Activated T-helper 1 cell treated with anti-CD3 and anti-CD28 coated beads, Interleukin-2, amount 50 U/mL, for 16 hours (primary cell): Measurements from ENCODE around the gene SFXN5.

Source experiments
- DNase-seq, 2 donors: peaks; one replicate each; pipeline ENCODE4 v3.0.0-alpha.2; 2020; ENCODE audit warnings: low read depth in 1 of 2, low spot score in 1 of 2

The SFXN5 gene

DNA sequence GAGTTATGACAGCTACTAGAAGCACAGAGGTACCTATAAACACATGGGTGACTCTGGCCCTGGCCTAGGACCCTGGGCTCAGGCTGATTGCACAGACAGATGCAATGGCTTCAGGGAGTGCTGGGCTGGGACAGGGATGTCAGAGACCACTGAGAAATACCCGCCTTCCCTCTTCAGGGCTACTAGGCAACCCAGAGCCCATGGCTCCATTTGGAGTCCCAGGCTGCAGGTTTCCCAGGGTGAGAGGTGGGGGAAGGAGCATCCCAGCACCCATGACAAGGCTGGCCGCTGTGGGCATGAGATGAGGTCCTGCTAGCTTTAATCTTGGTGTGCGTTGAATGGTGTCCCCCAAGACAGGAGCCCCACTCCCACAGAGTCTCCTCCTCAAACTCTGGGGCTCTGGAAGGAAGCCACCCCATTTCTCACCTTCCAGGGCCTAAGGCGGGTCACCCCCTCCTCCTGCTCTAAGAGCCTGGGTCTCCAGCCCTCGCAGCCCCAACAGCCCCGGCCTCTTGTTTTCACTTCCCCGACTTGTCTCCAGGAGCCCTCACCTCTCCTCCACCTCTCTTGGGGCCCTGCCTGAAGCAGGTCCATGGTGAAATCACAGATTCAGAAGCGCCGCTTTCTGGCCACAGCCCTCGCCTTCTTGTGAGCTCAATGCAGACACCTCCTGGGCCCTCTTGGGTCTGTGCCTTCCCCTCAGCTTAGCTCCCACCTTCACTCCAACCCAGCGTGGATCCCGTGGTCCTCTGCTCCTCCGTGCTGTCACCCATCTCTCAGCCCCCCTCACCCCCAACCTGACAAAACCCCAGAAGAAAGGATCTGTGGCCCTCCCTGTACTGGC, 112.7 kb downstream of the SFXN5 start:
- DNase-seq: no peak

DNA sequence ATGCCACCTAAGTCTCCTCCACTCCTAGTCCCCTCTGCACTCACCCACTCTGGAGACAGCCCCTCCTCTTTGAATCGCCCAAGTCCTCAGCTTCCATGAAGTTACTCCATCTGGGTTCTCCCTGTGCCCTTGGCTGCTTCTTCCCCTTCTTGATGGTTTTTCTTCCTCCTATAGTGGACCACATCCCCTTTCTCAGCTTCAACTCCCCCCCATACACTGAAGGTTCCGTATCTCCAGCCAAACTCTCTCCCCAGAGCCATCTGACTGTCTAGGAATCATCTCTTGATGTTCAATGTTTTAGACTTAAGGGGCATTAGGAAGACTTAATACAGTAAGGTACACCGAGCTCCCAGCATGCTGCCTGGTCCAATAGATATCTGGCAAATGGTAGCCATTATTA, 114.6 kb downstream of the SFXN5 start:
- DNase-seq: no peak

DNA sequence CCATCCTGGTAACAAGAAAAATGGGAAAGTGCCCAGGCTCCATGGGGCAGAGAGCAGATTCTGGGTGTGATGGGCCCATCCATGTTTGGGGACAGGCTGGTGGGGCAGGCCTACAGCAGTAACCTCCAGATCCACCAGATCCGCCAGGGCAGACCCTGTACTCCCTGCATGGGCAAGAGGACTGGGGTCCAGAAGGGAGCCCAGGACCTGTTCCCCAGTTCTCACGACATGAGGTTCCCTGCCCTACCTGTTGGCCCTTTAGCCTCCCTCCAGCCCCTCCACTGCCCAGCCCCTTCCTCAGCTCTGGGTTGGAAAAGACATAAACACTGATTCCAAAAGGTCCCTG, 115.5 kb downstream of the SFXN5 start:
- no peak for DNase-seq

DNA sequence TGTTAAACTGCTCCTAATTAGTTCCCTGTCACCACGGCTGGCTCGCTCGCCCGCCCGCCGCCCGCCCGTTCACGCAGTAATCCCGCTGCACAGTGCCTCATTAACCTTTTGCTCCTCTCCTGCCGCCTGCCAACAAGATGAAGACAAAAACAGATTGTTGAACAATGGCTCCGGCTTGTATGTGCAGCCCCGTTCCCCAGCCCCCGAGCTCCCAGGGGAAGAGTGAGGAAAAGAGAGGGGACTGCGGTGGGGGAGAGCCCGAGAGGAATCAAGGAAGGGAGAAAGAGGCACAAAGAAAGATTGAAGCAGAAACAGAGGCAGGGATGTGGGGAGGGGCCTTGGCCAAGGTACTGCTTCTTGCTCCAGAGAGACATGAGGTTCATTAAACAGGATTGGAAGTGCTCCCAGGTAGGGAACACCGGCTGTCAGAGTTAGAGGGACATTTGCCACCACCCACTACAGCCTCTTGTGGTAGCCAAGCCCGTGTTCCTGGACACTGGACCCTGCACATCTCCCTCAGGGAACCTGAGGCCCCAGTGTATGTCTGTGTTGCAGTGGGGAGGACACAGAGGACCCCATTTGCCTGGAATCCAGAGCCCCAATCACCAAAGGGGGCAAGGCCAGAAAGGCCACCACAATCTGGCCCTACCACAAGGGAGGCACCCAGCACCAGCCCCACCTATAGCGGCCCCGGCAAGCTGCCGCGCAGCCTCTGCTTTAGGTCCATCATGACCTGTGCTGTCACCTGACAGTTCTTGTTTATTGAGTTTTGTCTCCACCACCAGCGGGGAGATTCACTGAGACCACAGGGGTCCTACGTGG, 116.1 kb downstream of the SFXN5 start:
- no peak for DNase-seq

DNA sequence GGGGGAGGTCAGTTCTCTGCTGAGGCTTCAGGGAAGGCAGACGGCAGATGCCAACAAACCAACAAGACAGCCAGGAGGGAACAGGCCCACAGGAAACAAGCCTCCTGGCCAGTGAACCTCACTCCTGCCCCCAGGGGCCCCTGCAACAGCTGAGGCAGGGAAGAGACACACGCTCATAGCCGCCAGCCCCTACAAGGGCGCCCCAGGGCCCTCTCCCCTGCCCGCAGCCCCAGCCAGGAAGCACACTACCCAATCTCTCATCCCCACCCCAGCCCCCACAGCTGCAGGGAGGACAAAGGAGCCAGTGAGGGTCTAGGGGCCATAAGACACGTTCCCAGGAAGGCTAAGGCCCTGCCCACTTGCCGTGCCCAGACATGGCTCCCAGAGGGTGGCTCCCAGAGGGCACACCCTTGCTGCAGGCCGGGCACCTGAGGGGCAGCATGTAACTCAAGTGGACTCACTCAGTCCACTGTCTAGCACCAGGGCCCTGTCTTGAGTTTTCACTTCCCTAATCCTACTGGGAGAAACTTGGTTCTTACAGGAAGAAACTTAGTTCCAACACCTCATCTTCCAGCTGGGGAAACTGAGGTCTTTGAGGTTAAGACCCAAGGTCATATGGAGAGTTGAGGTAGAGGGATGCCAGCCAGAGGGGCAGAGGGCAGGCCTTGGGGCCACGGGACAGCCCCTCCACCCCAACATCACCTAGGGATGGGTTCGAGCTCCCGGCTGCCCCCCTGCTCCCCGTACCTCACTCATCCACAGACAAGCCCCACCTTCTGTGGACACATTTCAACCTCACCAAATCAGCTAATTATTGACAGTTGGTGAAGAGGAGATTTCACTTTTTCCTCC, 116.9 kb downstream of the SFXN5 start:
- no peak for DNase-seq

DNA sequence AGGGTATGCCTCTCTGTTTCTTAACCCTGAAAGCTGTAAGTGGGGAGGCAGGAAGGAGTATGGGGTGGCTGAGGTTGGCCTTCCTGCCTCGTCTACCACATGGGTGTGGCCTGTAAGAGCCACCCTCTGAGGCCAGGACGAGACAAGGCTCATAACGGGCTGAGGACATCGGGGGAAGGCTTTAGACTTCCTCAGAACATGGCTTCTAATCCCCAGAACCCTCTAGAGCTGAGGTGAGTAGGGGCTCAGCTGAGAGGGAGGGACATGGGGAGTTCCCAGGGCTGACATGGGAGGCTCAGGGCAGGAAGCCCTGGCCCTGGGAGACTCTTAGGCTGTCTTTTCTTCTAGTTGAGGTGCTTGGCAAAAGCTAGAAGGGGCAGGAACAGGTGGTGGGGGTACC, 117.5 kb downstream of the SFXN5 start:
- DNase-seq: no peak

DNA sequence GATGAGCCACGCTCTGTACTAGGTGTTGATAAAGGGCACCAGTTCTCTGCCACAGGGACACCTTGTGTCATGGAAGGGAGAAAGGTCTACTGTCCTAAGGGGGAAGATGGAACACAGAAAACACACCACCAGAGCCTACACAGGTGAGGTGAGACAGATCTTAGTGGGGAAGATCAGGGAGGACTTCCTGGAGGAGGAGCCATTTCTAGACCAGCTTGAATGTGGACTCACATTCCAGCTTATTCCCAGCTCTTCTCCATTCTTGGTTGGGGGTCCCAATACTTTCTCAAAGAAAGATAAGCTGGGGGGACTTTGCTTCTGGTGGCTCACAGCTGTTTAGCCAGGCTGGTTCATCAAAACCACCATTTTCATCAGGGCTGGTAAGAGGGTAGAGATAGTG, 118.0 kb downstream of the SFXN5 start:
- DNase-seq: no peak

DNA sequence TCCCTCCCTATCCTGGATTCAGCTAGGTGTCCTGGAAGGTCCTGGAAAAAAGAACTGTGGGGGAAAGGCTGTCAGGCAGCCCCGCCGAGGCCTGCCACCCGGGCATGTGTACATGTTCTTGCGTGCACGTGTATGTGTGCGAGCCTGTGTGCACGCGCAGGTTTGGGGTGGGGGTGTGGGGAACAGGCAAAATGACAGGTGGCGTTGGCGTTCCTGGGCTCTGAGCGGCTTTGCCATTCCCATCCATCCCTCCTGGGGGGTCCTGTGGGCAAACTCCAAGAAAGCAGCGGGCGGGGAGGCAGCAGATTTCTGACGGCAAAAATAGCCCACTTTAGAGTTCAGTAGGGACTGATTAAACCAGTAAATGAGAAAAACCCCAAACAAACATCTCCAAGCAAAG, 118.6 kb downstream of the SFXN5 start:
- no peak for DNase-seq

DNA sequence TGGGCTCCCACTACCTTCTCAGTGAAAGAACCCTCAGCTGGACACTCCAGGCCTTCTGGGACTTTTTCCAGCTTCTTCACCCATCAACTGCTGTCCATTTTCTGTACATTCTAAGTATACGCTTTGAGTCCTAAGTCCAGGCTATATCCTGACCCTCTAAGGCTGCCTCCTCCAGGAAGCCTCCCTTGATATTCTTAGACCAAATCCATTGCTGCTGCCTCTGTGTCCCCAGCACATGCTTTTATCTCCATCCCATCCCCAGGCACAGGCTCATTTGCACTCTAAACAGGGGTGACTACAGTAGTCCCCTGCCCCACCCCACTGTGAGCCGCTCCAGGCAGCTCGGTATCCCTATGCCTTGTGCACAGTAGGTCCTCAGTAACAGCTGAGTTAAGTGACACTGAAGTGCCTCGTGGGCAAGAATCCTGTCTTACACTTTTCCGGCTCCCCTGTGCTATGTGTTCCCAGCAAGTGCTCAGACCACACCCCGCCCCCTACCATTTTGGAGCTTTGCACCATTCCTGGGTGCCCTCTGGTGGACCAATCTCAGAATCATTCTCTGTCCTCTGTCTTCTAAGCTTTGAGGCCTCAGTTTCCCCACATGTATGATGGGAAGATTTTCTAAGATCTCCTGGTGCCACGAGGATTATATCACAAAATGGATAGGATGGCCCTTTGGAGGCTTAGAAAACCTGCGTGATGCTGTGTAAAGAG, 119.2 kb downstream of the SFXN5 start:
- no peak for DNase-seq

DNA sequence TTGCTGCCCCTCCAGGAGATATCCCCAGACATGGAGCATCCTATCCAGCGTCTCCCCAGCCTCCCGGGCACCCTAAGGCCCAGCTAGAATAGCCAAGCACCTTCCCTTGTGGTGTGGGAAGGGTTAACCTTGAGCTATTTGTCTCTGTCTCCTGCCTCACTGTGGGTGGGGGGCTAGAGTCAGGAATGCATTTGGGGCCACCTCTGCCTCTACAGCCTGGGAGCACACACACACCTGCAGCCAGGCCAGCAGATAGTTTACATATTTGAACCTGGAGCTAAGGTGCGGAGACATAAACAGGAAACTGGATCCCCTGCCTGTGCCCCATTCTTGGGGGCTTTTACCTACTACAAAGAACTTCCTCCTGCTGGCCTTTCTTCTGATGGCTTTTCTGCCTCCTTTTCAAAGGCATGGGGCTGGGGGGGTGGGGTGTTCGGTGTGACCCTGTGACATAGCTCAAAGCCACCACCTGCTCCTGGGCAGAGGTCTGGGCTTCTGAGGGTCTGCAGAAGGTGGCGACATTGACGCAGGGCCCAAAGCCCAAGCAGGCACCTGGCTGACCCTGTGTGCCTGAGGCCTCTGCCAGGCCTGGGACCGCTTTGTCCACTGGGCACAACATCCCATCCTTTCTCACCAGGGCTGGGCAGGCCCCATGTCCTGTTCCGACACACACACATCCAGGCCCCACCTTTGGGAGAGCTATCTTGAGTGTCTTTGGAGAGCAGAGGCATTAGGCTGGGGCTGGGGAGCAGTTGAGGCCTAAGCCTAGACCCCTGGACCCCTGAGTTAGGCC, 120.0 kb downstream of the SFXN5 start:
- DNase-seq: no peak

DNA sequence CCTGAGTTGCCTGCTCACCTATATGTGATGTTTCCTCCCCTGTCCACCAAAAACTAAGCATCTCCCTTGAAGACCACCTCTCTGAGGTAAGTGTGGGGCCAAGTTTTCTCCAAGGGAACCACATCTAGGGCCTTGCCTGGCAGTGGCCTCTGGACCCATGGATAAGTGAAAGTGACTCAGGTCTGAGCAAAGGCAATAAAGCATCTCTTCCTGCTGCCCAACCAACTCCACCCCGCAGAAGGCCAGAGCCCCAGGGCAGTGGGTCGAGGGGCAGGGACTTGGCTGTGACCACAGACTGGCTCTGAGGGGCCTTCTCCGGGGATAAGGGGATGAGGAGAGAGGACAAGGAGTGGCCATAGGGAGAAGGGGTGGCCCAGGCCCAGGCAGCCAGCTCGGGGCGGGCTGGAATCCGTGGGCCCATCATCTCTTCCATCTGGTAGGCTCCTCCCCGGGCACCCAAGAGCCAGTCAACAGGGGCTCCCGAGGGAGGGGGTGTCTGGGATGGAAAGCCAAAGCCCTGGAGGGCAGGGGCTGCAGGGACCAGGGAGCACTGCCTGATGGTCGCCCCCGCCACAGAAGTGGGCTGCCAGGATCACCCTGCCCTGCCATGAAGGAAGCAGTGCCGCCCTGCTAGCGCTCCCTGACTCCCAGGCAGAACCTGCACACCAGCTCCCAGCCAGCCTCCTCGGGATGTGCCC, 120.8 kb downstream of the SFXN5 start:
- DNase-seq: no peak

DNA sequence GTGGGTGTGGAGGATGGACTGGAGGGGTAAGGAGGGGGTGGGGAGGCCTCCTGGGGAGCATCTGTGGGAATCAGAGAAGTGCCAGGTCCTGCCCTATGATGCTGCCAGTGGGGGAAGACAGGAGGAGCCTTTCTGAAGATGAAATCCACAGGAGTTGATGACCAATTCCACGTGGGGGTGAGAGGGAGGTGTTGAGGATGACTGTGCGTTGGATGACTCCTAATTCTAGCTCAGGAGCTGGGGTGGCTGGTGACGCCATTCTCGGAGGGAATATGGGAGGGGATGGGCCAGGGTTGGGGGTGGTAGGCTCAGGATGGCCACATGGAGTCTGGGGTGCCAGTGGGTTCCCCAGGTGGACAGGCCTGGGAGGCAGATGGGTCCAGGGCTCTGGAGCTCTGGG, 121.9 kb downstream of the SFXN5 start:
- no peak for DNase-seq

DNA sequence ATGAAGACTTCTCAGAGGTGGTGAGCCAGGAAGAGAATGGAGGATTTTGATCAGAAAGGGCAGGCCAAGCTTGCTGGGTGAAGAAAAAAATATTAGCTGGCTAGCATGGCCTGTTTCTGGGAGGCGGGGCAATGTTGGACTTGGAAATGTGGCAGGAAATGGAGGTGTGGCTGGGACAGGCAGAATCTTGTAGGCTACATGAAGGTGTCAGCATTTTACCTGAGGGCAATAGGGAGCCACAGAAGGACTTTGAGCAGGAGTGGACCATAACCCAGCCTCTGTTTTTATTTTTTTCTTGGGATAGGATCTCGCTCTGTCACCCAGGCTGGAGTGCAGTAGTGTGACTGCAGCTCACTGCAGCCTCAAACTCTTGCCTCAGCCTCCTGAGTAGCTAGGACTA, 122.5 kb downstream of the SFXN5 start:
- DNase-seq: no peak

DNA sequence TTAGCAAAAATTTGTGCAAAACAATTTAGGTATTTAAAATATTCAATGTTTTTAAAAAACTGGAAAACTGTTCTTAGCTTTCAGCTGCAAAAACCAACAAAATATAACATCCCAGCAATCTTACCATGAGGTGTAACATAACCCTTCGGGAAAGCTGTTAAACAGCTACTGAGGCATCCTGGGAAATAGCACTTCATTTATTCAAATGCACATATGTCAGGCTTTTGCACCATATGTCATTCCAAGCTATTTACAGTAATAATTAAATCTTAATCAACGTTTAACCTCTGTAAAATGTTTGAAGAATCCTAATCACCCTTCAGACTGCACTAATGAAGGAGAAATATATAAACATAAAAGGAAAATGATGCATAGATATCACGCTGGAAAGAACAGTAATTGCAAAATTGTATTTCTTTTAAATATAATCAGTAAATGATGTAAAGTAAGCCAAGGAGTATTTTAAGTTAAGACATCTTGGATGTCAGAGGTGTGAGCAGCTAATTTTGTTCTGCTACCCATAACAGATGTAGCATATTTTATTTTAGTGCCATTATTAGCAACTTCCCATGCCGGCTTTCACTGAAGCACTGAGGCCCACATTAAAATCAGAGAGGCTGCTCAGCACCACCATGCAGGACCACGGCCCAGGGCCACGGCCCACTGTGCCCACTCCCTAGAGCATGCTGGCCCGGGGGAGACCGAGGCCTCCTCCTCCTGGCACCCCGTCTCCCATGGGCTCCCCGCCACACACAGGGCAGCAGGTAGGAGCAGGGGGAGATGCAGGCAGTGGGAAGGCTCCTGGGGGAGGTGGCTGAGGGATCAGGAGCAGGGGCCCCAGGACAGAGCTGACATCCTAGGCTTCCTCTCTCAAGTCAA, 123.3 kb downstream of the SFXN5 start:
- no peak for DNase-seq

DNA sequence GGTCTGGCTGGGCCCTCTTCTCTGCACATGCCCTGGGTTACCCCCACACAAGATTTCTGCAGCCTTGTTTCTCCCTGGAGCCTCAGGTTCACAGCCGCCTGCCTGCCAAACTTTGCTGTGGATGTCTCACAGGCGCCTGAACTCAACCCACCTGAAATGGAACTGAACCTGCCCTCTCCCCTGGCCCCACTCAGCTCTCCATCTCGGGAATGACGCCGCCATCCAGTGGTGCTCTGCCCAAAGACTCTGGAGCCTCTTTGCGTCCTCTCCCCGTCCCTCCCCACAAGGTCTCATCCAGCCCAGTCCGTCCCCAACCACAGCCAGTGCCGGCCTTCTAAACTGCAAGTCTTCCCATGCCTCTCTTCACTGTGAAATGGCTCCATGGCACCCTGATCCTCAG, 125.0 kb downstream of the SFXN5 start:
- no peak for DNase-seq

DNA sequence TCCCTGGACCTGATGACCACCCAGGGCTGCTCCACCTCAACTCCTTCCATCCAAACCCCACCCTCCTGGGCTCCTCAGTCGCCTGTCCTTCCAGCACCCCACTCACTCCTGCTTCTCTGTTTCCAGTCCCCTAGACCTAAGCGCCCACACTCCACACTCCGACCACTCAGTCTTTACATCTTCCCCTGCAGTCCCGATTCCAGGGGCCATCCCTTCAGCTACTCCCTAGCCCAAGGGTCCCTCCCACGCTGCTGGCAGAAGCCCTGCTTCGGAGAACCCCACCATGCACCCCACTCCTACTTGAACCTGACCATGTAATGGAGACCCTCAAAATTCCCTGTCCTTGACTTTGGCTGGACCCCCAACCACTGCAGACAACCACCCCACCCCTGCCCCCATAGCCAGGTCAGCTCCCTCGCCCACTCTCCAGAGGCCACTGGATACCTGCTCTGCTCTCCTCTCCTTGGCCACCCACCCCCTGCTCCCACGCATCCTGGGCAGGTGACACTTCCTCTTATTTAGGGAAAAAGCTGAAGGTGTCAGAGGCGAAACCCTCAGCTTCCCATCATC, 126.0 kb downstream of the SFXN5 start:
- no peak for DNase-seq

DNA sequence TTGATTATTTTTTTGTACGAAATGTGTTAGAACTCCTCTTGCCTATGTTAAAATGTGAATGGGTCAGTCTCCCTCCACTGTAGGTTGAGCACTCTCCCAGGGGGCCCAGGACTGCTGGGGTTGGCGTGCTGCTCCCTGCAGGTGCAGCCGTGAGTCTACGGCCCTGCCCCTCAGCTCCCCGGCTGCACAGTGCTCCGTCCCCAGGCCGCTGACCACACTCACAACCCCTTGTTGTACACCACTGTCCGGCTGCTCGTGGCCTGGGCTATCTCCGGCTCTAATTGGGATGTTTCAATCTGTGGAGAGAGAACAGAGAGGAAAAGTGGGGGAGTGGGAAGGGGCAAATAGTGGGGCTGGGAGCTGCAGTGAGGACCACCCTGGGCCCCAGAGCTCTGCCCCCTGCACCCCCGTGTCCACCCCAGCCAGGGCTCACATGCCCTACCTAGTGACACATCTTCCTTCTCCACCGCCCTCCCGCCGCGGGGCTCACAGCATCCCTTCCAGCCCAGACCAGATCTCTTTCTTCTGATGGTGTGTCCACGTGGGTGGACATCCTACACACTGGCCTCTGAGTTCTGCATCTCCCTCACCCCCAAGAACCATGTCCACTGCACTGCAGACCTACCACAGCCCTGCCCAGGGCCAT, 126.6 kb downstream of the SFXN5 start:
- DNase-seq: no peak
